HFFc6 (cell line): ENCODE measurements around the gene CD79B. TPM values are rescaled to one million over a fixed set of nuclear protein-coding genes. Genes with fewer than 3 reads are reported as not detected.

Experiments used
- DNase-seq: peaks from one replicate; pipeline ENCODE4 v3.0.0-alpha.2; 2018
- H3K27ac Mint-ChIP-seq: 2 replicates; pipeline ENCODE4 v1.8.0; 2020; ENCODE audit warnings: mild to moderate bottlenecking, mixed read lengths
- H3K27me3 Mint-ChIP-seq: 2 replicates; pipeline ENCODE4 v1.8.0; 2021; ENCODE audit warnings: mild to moderate bottlenecking, moderate library complexity, mixed read lengths; ENCODE audit not compliant: insufficient read depth
- H3K36me3 Mint-ChIP-seq: 2 replicates; pipeline ENCODE4 v1.8.0; 2021; ENCODE audit warnings: low read depth, mixed read lengths
- H3K4me1 Mint-ChIP-seq: 2 replicates; pipeline ENCODE4 v1.8.0; 2020; ENCODE audit warnings: low read depth, mixed read lengths
- H3K4me3 Mint-ChIP-seq: 2 replicates; pipeline ENCODE4 v1.8.0; 2020; ENCODE audit warnings: mild to moderate bottlenecking, moderate library complexity, mixed read lengths
- H3K9me3 Mint-ChIP-seq: 2 replicates; pipeline ENCODE4 v1.8.0; 2020; ENCODE audit warnings: mild to moderate bottlenecking, mixed read lengths
- CTCF ChIP-seq: fragments of 200-600 bp; sonication (generic); IDR thresholded peaks from 2 replicates; pipeline ENCODE4 v1.5.0; 2021; ENCODE audit warnings: antibody characterized with exemption, mild to moderate bottlenecking
- long read RNA-seq: library from polyadenylated mRNA; unstranded; transcript quantifications from one replicate; pipeline ENCODE4 v2.0.0, GENCODE V29; 2019
- total RNA-seq, 6 experiments: library from RNA; stranded (reverse); fragmentation: NEBNext Ultra II Directional; extraction: Animal tissue kit (Norgen Biotek cat#: 25700); gene quantifications; 2 replicates in 1 of 6; 3 replicates in 5 of 6; pipeline ENCODE4 v1.2.3, GENCODE V29; 2021

CD79B gene
- total RNA-seq = under 1 TPM in 5 of 6 experiments, not detected in 1; 0.26 to 0.76 (median 0.34) TPM
- long read RNA-seq, partial matches to known transcripts = 1 of 1 reads
- long read RNA-seq, other reads (novel, unspliced or antisense) = 0 of 1 reads

GRCh38 chr17:63931981-63932561 lies at the start of gene CD79B:
Gene CD79B (minus strand): TSS chr17:63932331. CDS start chr17:63932261, 70 bp downstream.
- Mint-ChIP-seq H3K9me3 (no peaks in the 10 kb centered on the region), H3K27me3 (peaks cover 24% of the 10 kb centered on the region), H3K36me3 (no peaks in the 10 kb centered on the region), H3K27ac (peak within 1 kb of the TSS; percentile 33; the same call in 1 of the 2 replicates), H3K4me3 (no peak within 1 kb of the TSS), H3K4me1 (no peaks in the 10 kb centered on the region)
- TF ChIP-seq CTCF = no peak
- DNase-seq = no peak

- TF ChIP-seq CTCF = no peak
- H3K4me3 Mint-ChIP-seq = no peak overlapping the region
- DNase-seq = no peak
- H3K27ac Mint-ChIP-seq = no peak overlapping the region
- H3K9me3 Mint-ChIP-seq = peaks cover 13% of the 10 kb centered on the region
- no peaks in the 10 kb centered on the region; the same call in 1 of the 2 replicates for H3K27me3 Mint-ChIP-seq
- peaks cover 12% of the 10 kb centered on the region for H3K36me3 Mint-ChIP-seq
- H3K4me1 Mint-ChIP-seq = peaks cover 36% of the 10 kb centered on the region
Measured at GRCh38 chr17:63978272-63979200, 46.4 kb upstream of the CD79B start.

- DNase-seq = no peak
- H3K36me3 Mint-ChIP-seq = peaks cover 2% of the 10 kb centered on the region
- no peak overlapping the region for H3K27ac Mint-ChIP-seq
- no peak overlapping the region for H3K4me3 Mint-ChIP-seq
- peaks cover 41% of the 10 kb centered on the region for H3K4me1 Mint-ChIP-seq
- peaks cover 2% of the 10 kb centered on the region for H3K9me3 Mint-ChIP-seq
- no peaks in the 10 kb centered on the region; the same call in 1 of the 2 replicates for H3K27me3 Mint-ChIP-seq
- no peak for TF ChIP-seq CTCF
Measured at GRCh38 chr17:63976702-63977101, 44.6 kb upstream of the CD79B start.

- H3K4me1 Mint-ChIP-seq = peaks cover 38% of the 10 kb centered on the region
Measured at GRCh38 chr17:63975541-63976092, 43.5 kb upstream of the CD79B start.

More at GRCh38 chr17:63975541-63976092, 43.5 kb upstream of the CD79B start:
- no peaks in the 10 kb centered on the region for H3K9me3 Mint-ChIP-seq
- H3K27ac Mint-ChIP-seq = no peak overlapping the region; the same call in 1 of the 2 replicates
- H3K36me3 Mint-ChIP-seq = no peaks in the 10 kb centered on the region
- H3K27me3 Mint-ChIP-seq = peaks cover 3% of the 10 kb centered on the region
- H3K4me3 Mint-ChIP-seq = no peak overlapping the region
- no peak for DNase-seq
- TF ChIP-seq CTCF = no peak
